HG02642 (cell line): ENCODE data around the gene SAXO2.
"Not testable (repeated sequence)": the region's sequence is repeated elsewhere in the genome, so short reads cannot be mapped to it uniquely, and the experiment has no call there.

Experiments used
- ATAC-seq: cut with Tn5 transposase; IDR thresholded peaks from one replicate; pipeline ENCODE4 v1.9.1; 2021; ENCODE audit warnings: mild to moderate bottlenecking; ENCODE audit not compliant: unreplicated experiment, poor library complexity

Gene SAXO2

GRCh38 chr15:82312586-82313349 is 50.1 kb downstream of the SAXO2 start:
- no peak for ATAC-seq

- ATAC-seq: no peak
These were observed 50.8 kb downstream of the SAXO2 start for GRCh38 chr15:82313446-82313845.

- ATAC-seq: not testable (repeated sequence)
These were observed 51.5 kb downstream of the SAXO2 start for GRCh38 chr15:82313951-82314768.

- no peak for ATAC-seq
These were observed 52.3 kb downstream of the SAXO2 start for GRCh38 chr15:82314769-82315518.

GRCh38 chr15:82315519-82316246 is 53.1 kb downstream of the SAXO2 start:
- ATAC-seq: no peak

GRCh38 chr15:82316247-82317090 is 53.9 kb downstream of the SAXO2 start:
- not testable (repeated sequence) for ATAC-seq

- no peak for ATAC-seq
These were observed 54.5 kb downstream of the SAXO2 start for GRCh38 chr15:82317091-82317489.

GRCh38 chr15:82317516-82317915 is 54.9 kb downstream of the SAXO2 start:
- ATAC-seq: not testable (repeated sequence)

- not testable (repeated sequence) for ATAC-seq
These were observed 55.7 kb downstream of the SAXO2 start for GRCh38 chr15:82318281-82318680.

GRCh38 chr15:82319522-82320278 is 57.1 kb downstream of the SAXO2 start:
- ATAC-seq: not testable (repeated sequence)

- ATAC-seq: not testable (repeated sequence)
These were observed 58.2 kb downstream of the SAXO2 start for GRCh38 chr15:82320861-82321260.

GRCh38 chr15:82322488-82322887 is 59.9 kb downstream of the SAXO2 start:
- ATAC-seq: not testable (repeated sequence)

- ATAC-seq: not testable (repeated sequence)
These were observed 62.2 kb downstream of the SAXO2 start for GRCh38 chr15:82324831-82325230.

GRCh38 chr15:82325646-82326045 is 63.0 kb downstream of the SAXO2 start:
- not testable (repeated sequence) for ATAC-seq

GRCh38 chr15:82326896-82327295 is 64.3 kb downstream of the SAXO2 start:
- not testable (repeated sequence) for ATAC-seq

GRCh38 chr15:82327372-82327771 is 64.8 kb downstream of the SAXO2 start:
- ATAC-seq: not testable (repeated sequence)

GRCh38 chr15:82329039-82329438 is 66.4 kb downstream of the SAXO2 start:
- ATAC-seq: not testable (repeated sequence)

GRCh38 chr15:82330921-82331320 is 68.3 kb downstream of the SAXO2 start:
- not testable (repeated sequence) for ATAC-seq
